Activated T-helper 2 cell treated with anti-CD3 and anti-CD28 coated beads, Interferon-gamma antibody, Interleukin-2, Interleukin-4, amounts not matched to agents 10 μg/mL and 5 μg/mL and 100 μg/mL, durations not matched to agents 14 hours and 24 hours and 36 hours (primary cell): Measurements from ENCODE around the gene EDC3. TPM values are rescaled to one million over a fixed set of nuclear protein-coding genes. Genes with fewer than 3 reads are reported as not detected.

Experiments
- DNase-seq: peaks from one replicate; pipeline ENCODE4 v3.0.0; 2021; ENCODE audit warnings: low spot score
- H3K27ac Mint-ChIP-seq: one replicate; pipeline ENCODE4 v1.8.0; 2021; ENCODE audit warnings: mixed read lengths
- H3K27me3 Mint-ChIP-seq: one replicate; pipeline ENCODE4 v1.8.0; 2021; ENCODE audit warnings: low read depth, mixed read lengths
- H3K36me3 Mint-ChIP-seq: one replicate; pipeline ENCODE4 v1.8.0; 2021; ENCODE audit warnings: low read depth, mixed read lengths
- H3K4me1 Mint-ChIP-seq: one replicate; pipeline ENCODE4 v1.8.0; 2021; ENCODE audit warnings: low read depth, mixed read lengths
- H3K4me3 Mint-ChIP-seq: one replicate; pipeline ENCODE4 v1.8.0; 2021; ENCODE audit warnings: low read depth, mild to moderate bottlenecking, moderate library complexity, mixed read lengths
- H3K9me3 Mint-ChIP-seq: one replicate; pipeline ENCODE4 v1.8.0; 2021; ENCODE audit warnings: mixed read lengths
- intact Hi-C: fragments of 100-400 bp; cut with micrococcal nuclease; formaldehyde crosslinking; loops from one replicate; pipeline ENCODE4 v1.15.1; 2023
- total RNA-seq: library from RNA; stranded (reverse); gene quantifications from 2 replicates; pipeline ENCODE4 v1.2.3, GENCODE V29; 2022

Gene EDC3
- total RNA-seq, 1 donor from 2014 or later = 49.3 TPM

GRCh38 chr15:74725225-74725774 lies 29.5 kb upstream of the EDC3 start, which contains the start of gene CYP1A1:
CYP1A1 (minus strand) TSS chr15:74725528; CDS start chr15:74723097, 2,431 bp downstream.
- intact Hi-C loops = no loop called here
- H3K36me3 Mint-ChIP-seq = no peaks in the 10 kb centered on the region
- H3K27ac Mint-ChIP-seq = no peak within 1 kb of the TSS
- peak within 1 kb of the TSS; percentile 71 for H3K4me3 Mint-ChIP-seq
- H3K4me1 Mint-ChIP-seq = peaks cover 9% of the 10 kb centered on the region
- H3K27me3 Mint-ChIP-seq = peaks cover 13% of the 10 kb centered on the region
- H3K9me3 Mint-ChIP-seq = no peaks in the 10 kb centered on the region
- no peak for DNase-seq

GRCh38 chr15:74724570-74725224 lies 28.9 kb upstream of the EDC3 start:
- H3K27me3 Mint-ChIP-seq = peaks cover 13% of the 10 kb centered on the region
- DNase-seq = no peak
- no peak overlapping the region for H3K27ac Mint-ChIP-seq
- peak overlapping the region; percentile 71 for H3K4me3 Mint-ChIP-seq
- peaks cover 9% of the 10 kb centered on the region for H3K4me1 Mint-ChIP-seq
- H3K36me3 Mint-ChIP-seq = no peaks in the 10 kb centered on the region
- H3K9me3 Mint-ChIP-seq = no peaks in the 10 kb centered on the region
- intact Hi-C loops = no loop called here

- intact Hi-C loops = no loop called here
- Mint-ChIP-seq H3K4me3 (no peak overlapping the region), H3K36me3 (no peaks in the 10 kb centered on the region), H3K9me3 (no peaks in the 10 kb centered on the region), H3K27ac (no peak overlapping the region), H3K27me3 (peaks cover 13% of the 10 kb centered on the region), H3K4me1 (peaks cover 9% of the 10 kb centered on the region)
- no peak for DNase-seq
These were observed 28.0 kb upstream of the EDC3 start for GRCh38 chr15:74723754-74724334.

- H3K27me3 Mint-ChIP-seq = peaks cover 13% of the 10 kb centered on the region
- no peak overlapping the region for H3K27ac Mint-ChIP-seq
- no peak overlapping the region for H3K4me3 Mint-ChIP-seq
- no peaks in the 10 kb centered on the region for H3K36me3 Mint-ChIP-seq
- intact Hi-C loops = no loop called here
- peaks cover 9% of the 10 kb centered on the region for H3K4me1 Mint-ChIP-seq
- no peak for DNase-seq
- H3K9me3 Mint-ChIP-seq = no peaks in the 10 kb centered on the region
These were observed 27.4 kb upstream of the EDC3 start for GRCh38 chr15:74723187-74723586.

GRCh38 chr15:74722591-74722990 lies 26.8 kb upstream of the EDC3 start:
- peaks cover 9% of the 10 kb centered on the region for H3K4me1 Mint-ChIP-seq
- intact Hi-C loops = no loop called here
- no peaks in the 10 kb centered on the region for H3K9me3 Mint-ChIP-seq
- H3K4me3 Mint-ChIP-seq = no peak overlapping the region
- DNase-seq = no peak
- no peak overlapping the region for H3K27ac Mint-ChIP-seq
- no peaks in the 10 kb centered on the region for H3K36me3 Mint-ChIP-seq
- H3K27me3 Mint-ChIP-seq = peaks cover 13% of the 10 kb centered on the region

GRCh38 chr15:74716651-74717050 lies 20.8 kb upstream of the EDC3 start:
- no peak for DNase-seq
- no peak overlapping the region for H3K4me3 Mint-ChIP-seq
- H3K4me1 Mint-ChIP-seq = no peaks in the 10 kb centered on the region
- intact Hi-C loops = no loop called here
- H3K9me3 Mint-ChIP-seq = no peaks in the 10 kb centered on the region
- H3K27me3 Mint-ChIP-seq = peaks cover 2% of the 10 kb centered on the region
- no peak overlapping the region for H3K27ac Mint-ChIP-seq
- H3K36me3 Mint-ChIP-seq = no peaks in the 10 kb centered on the region

- H3K4me3 Mint-ChIP-seq = no peak overlapping the region
- H3K4me1 Mint-ChIP-seq = peaks cover 5% of the 10 kb centered on the region
- H3K27ac Mint-ChIP-seq = no peak overlapping the region
- no peaks in the 10 kb centered on the region for H3K36me3 Mint-ChIP-seq
- no peaks in the 10 kb centered on the region for H3K9me3 Mint-ChIP-seq
- no peak for DNase-seq
- peaks cover 13% of the 10 kb centered on the region for H3K27me3 Mint-ChIP-seq
- intact Hi-C loops = no loop called here
These were observed 16.5 kb upstream of the EDC3 start for GRCh38 chr15:74712311-74712710.

GRCh38 chr15:74710319-74711094 lies 14.7 kb upstream of the EDC3 start:
- Mint-ChIP-seq H3K27me3 (peaks cover 16% of the 10 kb centered on the region), H3K27ac (no peak overlapping the region), H3K36me3 (no peaks in the 10 kb centered on the region), H3K4me3 (no peak overlapping the region), H3K4me1 (peaks cover 5% of the 10 kb centered on the region), H3K9me3 (no peaks in the 10 kb centered on the region)
- no peak for DNase-seq
- intact Hi-C loops = no loop called here

- intact Hi-C loops = no loop called here
- Mint-ChIP-seq H3K4me1 (peaks cover 5% of the 10 kb centered on the region), H3K27me3 (peaks cover 16% of the 10 kb centered on the region), H3K9me3 (no peaks in the 10 kb centered on the region), H3K36me3 (no peaks in the 10 kb centered on the region), H3K4me3 (no peak overlapping the region), H3K27ac (no peak overlapping the region)
- no peak for DNase-seq
These were observed 14.1 kb upstream of the EDC3 start for GRCh38 chr15:74709892-74710291.

GRCh38 chr15:74709011-74709410 lies 13.2 kb upstream of the EDC3 start:
- Mint-ChIP-seq H3K9me3 (no peaks in the 10 kb centered on the region), H3K36me3 (no peaks in the 10 kb centered on the region), H3K4me1 (peaks cover 5% of the 10 kb centered on the region), H3K27ac (no peak overlapping the region), H3K27me3 (peaks cover 16% of the 10 kb centered on the region), H3K4me3 (no peak overlapping the region)
- DNase-seq = no peak
- intact Hi-C loops = no loop called here

- intact Hi-C loops = loop anchor here (5.0 to 10.0 kb wide), 2 partner anchors 40 to 238 kb away; partner anchors contain the start of gene COX5A
- Mint-ChIP-seq H3K4me3 (peak overlapping the region; percentile 99), H3K4me1 (peaks cover 22% of the 10 kb centered on the region), H3K27me3 (peaks cover 3% of the 10 kb centered on the region), H3K36me3 (peaks cover 4% of the 10 kb centered on the region), H3K9me3 (no peaks in the 10 kb centered on the region), H3K27ac (no peak overlapping the region)
- DNase-seq = no peak
These were observed 984 bp upstream of the EDC3 start for GRCh38 chr15:74696808-74697207.

- no peaks in the 10 kb centered on the region for H3K9me3 Mint-ChIP-seq
- intact Hi-C loops = loop anchor here (5.0 to 10.0 kb wide), 2 partner anchors 39 to 238 kb away; partner anchors contain the start of gene COX5A
- H3K27me3 Mint-ChIP-seq = no peaks in the 10 kb centered on the region
- H3K36me3 Mint-ChIP-seq = peaks cover 4% of the 10 kb centered on the region
- DNase-seq = no peak
- H3K4me3 Mint-ChIP-seq = peak overlapping the region; percentile 99
- H3K27ac Mint-ChIP-seq = peak overlapping the region; percentile 99
- peaks cover 22% of the 10 kb centered on the region for H3K4me1 Mint-ChIP-seq
These were observed 540 bp upstream of the EDC3 start for GRCh38 chr15:74696398-74696729.

- Mint-ChIP-seq H3K36me3 (peaks cover 11% of the 10 kb centered on the region), H3K27me3 (no peaks in the 10 kb centered on the region), H3K4me1 (peaks cover 22% of the 10 kb centered on the region), H3K27ac (no peak overlapping the region), H3K9me3 (no peaks in the 10 kb centered on the region), H3K4me3 (no peak overlapping the region)
- intact Hi-C loops = loop anchor here (10.0 kb wide), 1 partner anchor 242 kb away; the partner anchor contains the start of gene COX5A
- DNase-seq = no peak
These were observed 3.5 kb downstream of the EDC3 start for GRCh38 chr15:74692327-74692726.
